Measurements from ENCODE around the gene AKT1S1. TPM values are rescaled to one million over a fixed set of nuclear protein-coding genes. Genes with fewer than 3 reads are reported as not detected.

The AKT1S1 gene
- total RNA-seq, 1 donor from 2014 or later = 48.2 TPM

- no peaks in the 10 kb centered on the region for H3K9me3 Mint-ChIP-seq (ENCODE audit: unreplicated experiment)
- DNase-seq (ENCODE audit: low spot score) = no peak
- H3K27ac Mint-ChIP-seq (ENCODE audit: unreplicated experiment) = no peak overlapping the region
- H3K27me3 Mint-ChIP-seq (ENCODE audit: unreplicated experiment) = peaks cover 23% of the 10 kb centered on the region
- no peak overlapping the region for H3K4me3 Mint-ChIP-seq (ENCODE audit: unreplicated experiment)
- TF ChIP-seq CTCF (IDR thresholded peaks at IDR 0.05; ENCODE audit: unreplicated experiment) = peak; percentile 27
- peaks cover 13% of the 10 kb centered on the region for H3K36me3 Mint-ChIP-seq (ENCODE audit: low read depth, unreplicated experiment)
- no peaks in the 10 kb centered on the region for H3K4me1 Mint-ChIP-seq (ENCODE audit: unreplicated experiment)
Measured at GRCh38 chr19:49890349-49891311, 13.5 kb upstream of the AKT1S1 start.

- H3K9me3 Mint-ChIP-seq (ENCODE audit: unreplicated experiment) = no peaks in the 10 kb centered on the region
- no peaks in the 10 kb centered on the region for H3K4me1 Mint-ChIP-seq (ENCODE audit: unreplicated experiment)
- no peak overlapping the region for H3K27ac Mint-ChIP-seq (ENCODE audit: unreplicated experiment)
- DNase-seq (ENCODE audit: low spot score) = peak; percentile 78
- peak; percentile 82 for TF ChIP-seq CTCF (IDR thresholded peaks at IDR 0.05; ENCODE audit: unreplicated experiment)
- peaks cover 23% of the 10 kb centered on the region for H3K27me3 Mint-ChIP-seq (ENCODE audit: unreplicated experiment)
- H3K36me3 Mint-ChIP-seq (ENCODE audit: low read depth, unreplicated experiment) = peaks cover 15% of the 10 kb centered on the region
- no peak overlapping the region for H3K4me3 Mint-ChIP-seq (ENCODE audit: unreplicated experiment)
Measured at GRCh38 chr19:49889687-49890348, 12.7 kb upstream of the AKT1S1 start.

- Mint-ChIP-seq H3K4me3 (ENCODE audit: unreplicated experiment) (no peak overlapping the region), H3K9me3 (ENCODE audit: unreplicated experiment) (no peaks in the 10 kb centered on the region), H3K36me3 (ENCODE audit: low read depth, unreplicated experiment) (peaks cover 20% of the 10 kb centered on the region), H3K27ac (ENCODE audit: unreplicated experiment) (no peak overlapping the region), H3K4me1 (ENCODE audit: unreplicated experiment) (no peaks in the 10 kb centered on the region), H3K27me3 (ENCODE audit: unreplicated experiment) (peaks cover 23% of the 10 kb centered on the region)
- no peak for DNase-seq (ENCODE audit: low spot score)
- no peak for TF ChIP-seq CTCF (IDR thresholded peaks at IDR 0.05; ENCODE audit: unreplicated experiment)
Measured at GRCh38 chr19:49889038-49889686, 12.0 kb upstream of the AKT1S1 start.

- Mint-ChIP-seq H3K27ac (ENCODE audit: unreplicated experiment) (no peak overlapping the region), H3K4me1 (ENCODE audit: unreplicated experiment) (no peaks in the 10 kb centered on the region), H3K4me3 (ENCODE audit: unreplicated experiment) (no peak overlapping the region), H3K9me3 (ENCODE audit: unreplicated experiment) (no peaks in the 10 kb centered on the region), H3K27me3 (ENCODE audit: unreplicated experiment) (peaks cover 23% of the 10 kb centered on the region), H3K36me3 (ENCODE audit: low read depth, unreplicated experiment) (peaks cover 22% of the 10 kb centered on the region)
- DNase-seq (ENCODE audit: low spot score) = no peak
- TF ChIP-seq CTCF (IDR thresholded peaks at IDR 0.05; ENCODE audit: unreplicated experiment) = no peak
Measured at GRCh38 chr19:49888510-49888824, 11.3 kb upstream of the AKT1S1 start.
